ENCODE data around the gene PXDC1.

PXDC1 gene

GRCh38 chr6:3746696-3747095 lies 4.8 kb downstream of the PXDC1 start:
- no peak for DNase-seq

GRCh38 chr6:3746119-3746691 lies 5.3 kb downstream of the PXDC1 start:
- DNase-seq = no peak

GRCh38 chr6:3745566-3746118 lies 5.9 kb downstream of the PXDC1 start:
- DNase-seq = no peak

- no peak for DNase-seq
Observed at GRCh38 chr6:3744901-3745470, 6.5 kb downstream of the PXDC1 start.

GRCh38 chr6:3744211-3744900 lies 7.2 kb downstream of the PXDC1 start:
- DNase-seq = no peak

- DNase-seq = no peak
Observed at GRCh38 chr6:3743541-3743940, 8.0 kb downstream of the PXDC1 start.

GRCh38 chr6:3742426-3743344 lies 8.8 kb downstream of the PXDC1 start:
- DNase-seq = peak; percentile 91

- no peak for DNase-seq
Observed at GRCh38 chr6:3742076-3742425, 9.5 kb downstream of the PXDC1 start.

- no peak for DNase-seq
Observed at GRCh38 chr6:3741477-3741871, 10.0 kb downstream of the PXDC1 start.

GRCh38 chr6:3740551-3741476 lies 10.7 kb downstream of the PXDC1 start:
- DNase-seq = no peak

GRCh38 chr6:3739311-3739897 lies 12.1 kb downstream of the PXDC1 start:
- DNase-seq = no peak

- DNase-seq = no peak
Observed at GRCh38 chr6:3738381-3739131, 13.0 kb downstream of the PXDC1 start.

GRCh38 chr6:3737831-3738210 lies 13.7 kb downstream of the PXDC1 start:
- DNase-seq = no peak

- no peak for DNase-seq
Observed at GRCh38 chr6:3737149-3737830, 14.2 kb downstream of the PXDC1 start.

- DNase-seq = no peak
Observed at GRCh38 chr6:3735029-3735605, 16.4 kb downstream of the PXDC1 start.

- no peak for DNase-seq
Observed at GRCh38 chr6:3734023-3734422, 17.5 kb downstream of the PXDC1 start.

- DNase-seq = no peak
Observed at GRCh38 chr6:3733321-3733925, 18.1 kb downstream of the PXDC1 start.

- DNase-seq = peak; percentile 64
Observed at GRCh38 chr6:3732345-3733141, 19.0 kb downstream of the PXDC1 start.

GRCh38 chr6:3731700-3732099 lies 19.8 kb downstream of the PXDC1 start:
- DNase-seq = no peak

Data from activated CD4-positive, alpha-beta T cell treated with anti-CD3 and anti-CD28 coated beads, Interleukin-2, amount 50 U/mL, for 1 hour (primary cell).